HepG2 (cell line): Measurements from ENCODE around the gene SRGAP3. TPM values are rescaled to one million over a fixed set of nuclear protein-coding genes. Genes with fewer than 3 reads are reported as not detected.
A peak's percentile ranks its signal among the peaks of the same experiment; 100 is the strongest.

ENCODE experiments used
- EZH2 ChIP-seq: conservative IDR thresholded peaks from 2 replicates; pipeline ENCODE4 v1.6.1; 2012; ENCODE audit warnings: mild to moderate bottlenecking, low read depth, low read length, moderate library complexity
- MED1 ChIP-seq: sonication (generic); formaldehyde crosslinking; IDR thresholded peaks from 2 replicates; pipeline ENCODE4 v1.4.0; 2020; ENCODE audit warnings: missing genetic modification reagents
- RARA ChIP-seq: IDR thresholded peaks from 2 replicates; pipeline ENCODE4 v1.6.1; 2016; ENCODE audit warnings: missing genetic modification reagents, missing compliant biosample characterization
- RXRA ChIP-seq: sonication (generic); formaldehyde crosslinking; IDR thresholded peaks from 2 replicates; pipeline ENCODE4 v1.5.1; 2020; ENCODE audit warnings: missing genetic modification reagents
- ZNF253 ChIP-seq: sonication (generic); formaldehyde crosslinking; IDR thresholded peaks from 2 replicates; pipeline ENCODE4 v1.8.0; 2022; ENCODE audit warnings: mild to moderate bottlenecking, missing genetic modification reagents, borderline replicate concordance
- ZNF329 ChIP-seq: sonication (generic); formaldehyde crosslinking; IDR thresholded peaks from 2 replicates; pipeline ENCODE4 v1.9.0; 2021; ENCODE audit warnings: low read depth, mild to moderate bottlenecking, missing genetic modification reagents
- polyA plus RNA-seq, 8 experiments: library from polyadenylated mRNA; depleted of rRNA in 3 of 8; stranded (reverse) in 7 of 8; unstranded in 1 of 8; fragments of >200 nt; fragmentation: Illumina TruSeq in 4 of 8; extraction: Trizol in 4 of 8; gene quantifications; 2 replicates each; pipeline versions ENCODE4 v1.2.1 to v1.2.3, GENCODE V29; 2011 to 2016; ENCODE audit warnings: low read depth in 4 of 8, missing spikeins in 1 of 8, mixed read lengths in 1 of 8; ENCODE audit not compliant: insufficient read depth in 1 of 8
- total RNA-seq, 5 experiments: library from RNA; depleted of rRNA; stranded (reverse); fragments of >200 nt; fragmentation: Illumina TruSeq; extraction: Trizol; gene quantifications; 2 replicates each; pipeline ENCODE4 v1.2.3, GENCODE V29; 2016; ENCODE audit warnings: low read depth in 1 of 5
- TF ChIP-seq, protein P1 (sequence below): sonication (generic); formaldehyde crosslinking; IDR thresholded peaks from 2 replicates; pipeline ENCODE4 v1.9.0; 2021; ENCODE audit warnings: missing genetic modification reagents, borderline replicate concordance
- TF ChIP-seq, protein P2 (sequence below), 2 experiments: sonication (generic) in 1 of 2; formaldehyde crosslinking in 1 of 2; IDR thresholded peaks; 2 replicates each; pipeline versions ENCODE4 v1.4.0 to v1.6.1; 2016 to 2020; ENCODE audit warnings: borderline replicate concordance in 1 of 2, low read depth in 1 of 2, mild to moderate bottlenecking in 1 of 2, missing genetic modification reagents in 1 of 2
- TF ChIP-seq, protein P3 (sequence below): IDR thresholded peaks from 2 replicates; pipeline ENCODE4 v1.6.1; 2016; ENCODE audit warnings: missing genetic modification reagents, missing compliant biosample characterization
- TF ChIP-seq, protein P4 (sequence below): sonication (generic); formaldehyde crosslinking; IDR thresholded peaks from 2 replicates; pipeline ENCODE4 v1.4.0; 2020; ENCODE audit warnings: missing genetic modification reagents, borderline replicate concordance
- TF ChIP-seq, protein P5 (sequence below): sonication (generic); formaldehyde crosslinking; IDR thresholded peaks from 2 replicates; pipeline ENCODE4 v1.5.1; 2020; ENCODE audit warnings: mild to moderate bottlenecking, missing genetic modification reagents, moderate library complexity
- TF ChIP-seq, protein P6 (sequence below): sonication (generic); formaldehyde crosslinking; IDR thresholded peaks from 2 replicates; pipeline ENCODE4 v1.8.1; 2023; ENCODE audit warnings: mild to moderate bottlenecking, missing genetic modification reagents

Gene SRGAP3
- total and polyA plus RNA-seq, 2 of the 13 experiments (the other 11 are each of a cell fraction or from before 2014, with no cell fraction given), result 1.2 to 1.4 TPM

DNA sequence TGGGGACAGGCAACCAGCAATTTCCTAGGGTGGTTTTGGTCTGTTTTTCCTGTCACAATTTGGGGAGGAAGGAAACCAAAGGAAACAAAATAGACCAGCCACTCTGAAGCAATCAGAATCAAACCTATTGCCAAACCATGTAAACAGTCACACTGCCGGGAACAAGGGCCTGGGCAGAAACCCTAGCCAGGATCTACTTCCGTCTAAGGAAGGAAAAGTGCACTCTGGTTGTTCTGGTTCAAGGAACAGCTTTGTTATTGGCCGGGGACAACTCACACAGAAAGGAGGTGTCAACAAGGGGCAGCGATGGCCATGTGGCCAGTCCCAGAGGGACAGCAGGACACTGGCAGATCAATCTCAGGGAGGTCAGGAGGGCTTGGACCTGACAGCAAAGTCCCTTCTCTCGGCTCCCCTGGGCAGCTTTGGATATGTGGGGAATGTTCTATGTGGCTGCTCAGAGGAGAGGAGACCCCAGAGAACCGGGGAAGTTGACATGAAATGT, 268.6 kb downstream of the SRGAP3 start (continued):
- no peak for TF ChIP-seq RXRA (CRISPR knock-in tag)
- 0 out of 2 replicates have a peak, but pooled peaks have one; percentile 52 for TF ChIP-seq MED1 (CRISPR knock-in tag)
- TF ChIP-seq, protein P1, sequence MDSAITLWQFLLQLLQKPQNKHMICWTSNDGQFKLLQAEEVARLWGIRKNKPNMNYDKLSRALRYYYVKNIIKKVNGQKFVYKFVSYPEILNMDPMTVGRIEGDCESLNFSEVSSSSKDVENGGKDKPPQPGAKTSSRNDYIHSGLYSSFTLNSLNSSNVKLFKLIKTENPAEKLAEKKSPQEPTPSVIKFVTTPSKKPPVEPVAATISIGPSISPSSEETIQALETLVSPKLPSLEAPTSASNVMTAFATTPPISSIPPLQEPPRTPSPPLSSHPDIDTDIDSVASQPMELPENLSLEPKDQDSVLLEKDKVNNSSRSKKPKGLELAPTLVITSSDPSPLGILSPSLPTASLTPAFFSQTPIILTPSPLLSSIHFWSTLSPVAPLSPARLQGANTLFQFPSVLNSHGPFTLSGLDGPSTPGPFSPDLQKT (CRISPR knock-in tag), result no peak
- peak; percentile 16; the same call in 1 of the 2 replicates for TF ChIP-seq RARA (CRISPR knock-in tag)
- no peak for TF ChIP-seq EZH2
- TF ChIP-seq ZNF253, result no peak
- TF ChIP-seq, protein P2, sequence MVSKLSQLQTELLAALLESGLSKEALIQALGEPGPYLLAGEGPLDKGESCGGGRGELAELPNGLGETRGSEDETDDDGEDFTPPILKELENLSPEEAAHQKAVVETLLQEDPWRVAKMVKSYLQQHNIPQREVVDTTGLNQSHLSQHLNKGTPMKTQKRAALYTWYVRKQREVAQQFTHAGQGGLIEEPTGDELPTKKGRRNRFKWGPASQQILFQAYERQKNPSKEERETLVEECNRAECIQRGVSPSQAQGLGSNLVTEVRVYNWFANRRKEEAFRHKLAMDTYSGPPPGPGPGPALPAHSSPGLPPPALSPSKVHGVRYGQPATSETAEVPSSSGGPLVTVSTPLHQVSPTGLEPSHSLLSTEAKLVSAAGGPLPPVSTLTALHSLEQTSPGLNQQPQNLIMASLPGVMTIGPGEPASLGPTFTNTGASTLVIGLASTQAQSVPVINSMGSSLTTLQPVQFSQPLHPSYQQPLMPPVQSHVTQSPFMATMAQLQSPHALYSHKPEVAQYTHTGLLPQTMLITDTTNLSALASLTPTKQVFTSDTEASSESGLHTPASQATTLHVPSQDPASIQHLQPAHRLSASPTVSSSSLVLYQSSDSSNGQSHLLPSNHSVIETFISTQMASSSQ (IDR thresholded peaks at IDR 0.05; ENCODE audit: low read depth), result no peak
- TF ChIP-seq, protein P2 (CRISPR knock-in tag; IDR thresholded peaks at IDR 0.05; ENCODE audit: borderline replicate concordance), result no peak
- TF ChIP-seq, protein P3, sequence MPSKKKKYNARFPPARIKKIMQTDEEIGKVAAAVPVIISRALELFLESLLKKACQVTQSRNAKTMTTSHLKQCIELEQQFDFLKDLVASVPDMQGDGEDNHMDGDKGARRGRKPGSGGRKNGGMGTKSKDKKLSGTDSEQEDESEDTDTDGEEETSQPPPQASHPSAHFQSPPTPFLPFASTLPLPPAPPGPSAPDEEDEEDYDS (CRISPR knock-in tag), result no peak
- TF ChIP-seq, protein P4, sequence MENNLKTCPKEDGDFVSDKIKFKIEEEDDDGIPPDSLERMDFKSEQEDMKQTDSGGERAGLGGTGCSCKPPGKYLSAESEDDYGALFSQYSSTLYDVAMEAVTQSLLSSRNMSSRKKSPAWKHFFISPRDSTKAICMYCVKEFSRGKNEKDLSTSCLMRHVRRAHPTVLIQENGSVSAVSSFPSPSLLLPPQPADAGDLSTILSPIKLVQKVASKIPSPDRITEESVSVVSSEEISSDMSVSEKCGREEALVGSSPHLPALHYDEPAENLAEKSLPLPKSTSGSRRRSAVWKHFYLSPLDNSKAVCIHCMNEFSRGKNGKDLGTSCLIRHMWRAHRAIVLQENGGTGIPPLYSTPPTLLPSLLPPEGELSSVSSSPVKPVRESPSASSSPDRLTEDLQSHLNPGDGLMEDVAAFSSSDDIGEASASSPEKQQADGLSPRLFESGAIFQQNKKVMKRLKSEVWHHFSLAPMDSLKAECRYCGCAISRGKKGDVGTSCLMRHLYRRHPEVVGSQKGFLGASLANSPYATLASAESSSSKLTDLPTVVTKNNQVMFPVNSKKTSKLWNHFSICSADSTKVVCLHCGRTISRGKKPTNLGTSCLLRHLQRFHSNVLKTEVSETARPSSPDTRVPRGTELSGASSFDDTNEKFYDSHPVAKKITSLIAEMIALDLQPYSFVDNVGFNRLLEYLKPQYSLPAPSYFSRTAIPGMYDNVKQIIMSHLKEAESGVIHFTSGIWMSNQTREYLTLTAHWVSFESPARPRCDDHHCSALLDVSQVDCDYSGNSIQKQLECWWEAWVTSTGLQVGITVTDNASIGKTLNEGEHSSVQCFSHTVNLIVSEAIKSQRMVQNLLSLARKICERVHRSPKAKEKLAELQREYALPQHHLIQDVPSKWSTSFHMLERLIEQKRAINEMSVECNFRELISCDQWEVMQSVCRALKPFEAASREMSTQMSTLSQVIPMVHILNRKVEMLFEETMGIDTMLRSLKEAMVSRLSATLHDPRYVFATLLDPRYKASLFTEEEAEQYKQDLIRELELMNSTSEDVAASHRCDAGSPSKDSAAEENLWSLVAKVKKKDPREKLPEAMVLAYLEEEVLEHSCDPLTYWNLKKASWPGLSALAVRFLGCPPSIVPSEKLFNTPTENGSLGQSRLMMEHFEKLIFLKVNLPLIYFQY (CRISPR knock-in tag), result no peak
- TF ChIP-seq ZNF329 (CRISPR knock-in tag), result 0 out of 2 replicates have a peak, but pooled peaks have one; percentile 39
- TF ChIP-seq, protein P5, sequence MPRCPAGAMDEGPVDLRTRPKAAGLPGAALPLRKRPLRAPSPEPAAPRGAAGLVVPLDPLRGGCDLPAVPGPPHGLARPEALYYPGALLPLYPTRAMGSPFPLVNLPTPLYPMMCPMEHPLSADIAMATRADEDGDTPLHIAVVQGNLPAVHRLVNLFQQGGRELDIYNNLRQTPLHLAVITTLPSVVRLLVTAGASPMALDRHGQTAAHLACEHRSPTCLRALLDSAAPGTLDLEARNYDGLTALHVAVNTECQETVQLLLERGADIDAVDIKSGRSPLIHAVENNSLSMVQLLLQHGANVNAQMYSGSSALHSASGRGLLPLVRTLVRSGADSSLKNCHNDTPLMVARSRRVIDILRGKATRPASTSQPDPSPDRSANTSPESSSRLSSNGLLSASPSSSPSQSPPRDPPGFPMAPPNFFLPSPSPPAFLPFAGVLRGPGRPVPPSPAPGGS (CRISPR knock-in tag), result peak; percentile 79; the same call in 1 of the 2 replicates
- TF ChIP-seq, protein P6, sequence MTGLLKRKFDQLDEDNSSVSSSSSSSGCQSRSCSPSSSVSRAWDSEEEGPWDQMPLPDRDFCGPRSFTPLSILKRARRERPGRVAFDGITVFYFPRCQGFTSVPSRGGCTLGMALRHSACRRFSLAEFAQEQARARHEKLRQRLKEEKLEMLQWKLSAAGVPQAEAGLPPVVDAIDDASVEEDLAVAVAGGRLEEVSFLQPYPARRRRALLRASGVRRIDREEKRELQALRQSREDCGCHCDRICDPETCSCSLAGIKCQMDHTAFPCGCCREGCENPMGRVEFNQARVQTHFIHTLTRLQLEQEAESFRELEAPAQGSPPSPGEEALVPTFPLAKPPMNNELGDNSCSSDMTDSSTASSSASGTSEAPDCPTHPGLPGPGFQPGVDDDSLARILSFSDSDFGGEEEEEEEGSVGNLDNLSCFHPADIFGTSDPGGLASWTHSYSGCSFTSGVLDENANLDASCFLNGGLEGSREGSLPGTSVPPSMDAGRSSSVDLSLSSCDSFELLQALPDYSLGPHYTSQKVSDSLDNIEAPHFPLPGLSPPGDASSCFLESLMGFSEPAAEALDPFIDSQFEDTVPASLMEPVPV (CRISPR knock-in tag), result no peak
